Gastrocnemius medialis (tissue), 4 donors: ENCODE results near the gene OR6K3. TPM values are rescaled to one million over a fixed set of nuclear protein-coding genes. Genes with fewer than 3 reads are reported as not detected.
"Not testable (repeated sequence)": the region's sequence is repeated elsewhere in the genome, so short reads cannot be mapped to it uniquely, and the experiment has no call there.

Experiments used
- ATAC-seq, 2 donors: fragments of 150-250 bp; one replicate each; pipeline ENCODE4 v1.9.1; 2016
- DNase-seq, 2 donors: peaks; one replicate each; pipeline ENCODE4 v3.0.0-alpha.2; 2019
- H3K27ac ChIP-seq, 4 donors: fragments of 200-600 bp; sonication (generic); 1 replicate in 1 of 4; 2 replicates in 3 of 4; pipeline ENCODE4 v1.5.1; 2016 to 2018; ENCODE audit warnings: mild to moderate bottlenecking in 2 of 4, moderate library complexity in 1 of 4
- H3K27me3 ChIP-seq, 3 donors: fragments of 200-600 bp; sonication (generic) in 2 of 3; 1 replicate in 1 of 3; 2 replicates in 2 of 3; pipeline versions ENCODE4 v1.5.1 to v1.6.0; 2016 to 2019; ENCODE audit warnings: mild to moderate bottlenecking in 1 of 3, moderate library complexity in 1 of 3
- H3K36me3 ChIP-seq, 2 donors: fragments of 200-600 bp; sonication (generic) in 1 of 2; one replicate each; pipeline ENCODE4 v1.5.1; 2017 to 2018
- H3K4me1 ChIP-seq, 2 donors: fragments of 200-600 bp; sonication (generic) in 1 of 2; one replicate each; pipeline ENCODE4 v1.5.1; 2016 to 2017; ENCODE audit warnings: mild to moderate bottlenecking in 2 of 2
- H3K4me3 ChIP-seq, 4 donors: fragments of 200-600 bp; sonication (generic) in 3 of 4; 1 replicate in 1 of 4; 2 replicates in 3 of 4; pipeline ENCODE4 v1.5.1; 2016 to 2019; ENCODE audit warnings: mild to moderate bottlenecking in 2 of 4
- H3K9me3 ChIP-seq, 3 donors: fragments of 200-600 bp; sonication (generic) in 2 of 3; 1 replicate in 1 of 3; 2 replicates in 2 of 3; pipeline ENCODE4 v1.5.1; 2016 to 2019
- POLR2A ChIP-seq, 2 donors: fragments of 450-650 bp; IDR thresholded peaks; one replicate each; pipeline ENCODE4 v1.6.1; 2017; ENCODE audit warnings: antibody characterized with exemption in 2 of 2, mild to moderate bottlenecking in 2 of 2, moderate library complexity in 2 of 2
- in situ Hi-C, 4 donors: fragments of 200-750 bp; cut with MboI; loops; one replicate each; pipeline versions ENCODE4 v1.15.0 to v1.8.0; 2017; ENCODE audit warnings: low sequenced_read_pairs in 4 of 4
- intact Hi-C: fragments of 100-400 bp; cut with DNase I; formaldehyde crosslinking; loops from one replicate; pipeline ENCODE4 v1.15.1; 2023; ENCODE audit warnings: low total_unique reads
- total RNA-seq, 4 donors: library from RNA; depleted of rRNA; stranded (reverse); fragments of >200 nt; gene quantifications; one replicate each; pipeline versions ENCODE4 v1.1.0 to v1.2.3, GENCODE V29; 2016
- TF ChIP-seq, protein P1 (sequence below), 5 experiments: fragments of 450-650 bp in 3 of 5; fragments of 200-600 bp in 2 of 5; sonication (generic) in 2 of 5; IDR thresholded peaks in 4 of 5; conservative IDR thresholded peaks in 1 of 5; 1 replicate in 4 of 5; 2 replicates in 1 of 5; pipeline ENCODE4 v1.5.1; 2016 to 2019; ENCODE audit warnings: antibody characterized with exemption in 5 of 5, mild to moderate bottlenecking in 3 of 5, moderate library complexity in 3 of 5

OR6K3 gene
- total RNA-seq, 4 donors from 2014 or later: not detected

DNA sequence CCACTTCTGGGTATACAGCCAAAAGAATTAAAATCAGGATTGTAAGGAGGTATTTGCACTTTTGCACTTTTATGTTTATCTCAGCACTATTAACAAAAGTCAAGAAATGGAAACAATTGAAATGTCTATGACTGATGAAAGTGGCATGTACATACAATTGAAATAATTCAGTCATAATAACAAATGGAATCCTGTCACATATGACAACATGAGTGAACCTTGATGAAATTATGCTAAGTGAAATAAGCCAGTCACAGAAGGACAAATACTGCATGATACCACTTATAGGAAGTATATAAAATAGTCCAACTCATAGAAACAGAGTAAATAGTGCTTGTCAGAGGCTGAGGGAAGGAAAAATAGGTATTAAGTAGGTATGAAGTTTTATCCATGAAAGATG lies 30.6 kb downstream of the OR6K3 start:
- ATAC-seq (no peak), DNase-seq (no peak)
- Histone ChIP-seq H3K36me3 (no peaks in the 10 kb centered on the region), H3K9me3 (no peaks in the 10 kb centered on the region), H3K4me1 (no peaks in the 10 kb centered on the region), H3K27ac (no peak overlapping the region), H3K27me3 (no peaks in the 10 kb centered on the region), H3K4me3 (no peak overlapping the region)
- intact Hi-C loops (no loop called here), in situ Hi-C loops (no loop called here)
- TF ChIP-seq, protein P1, sequence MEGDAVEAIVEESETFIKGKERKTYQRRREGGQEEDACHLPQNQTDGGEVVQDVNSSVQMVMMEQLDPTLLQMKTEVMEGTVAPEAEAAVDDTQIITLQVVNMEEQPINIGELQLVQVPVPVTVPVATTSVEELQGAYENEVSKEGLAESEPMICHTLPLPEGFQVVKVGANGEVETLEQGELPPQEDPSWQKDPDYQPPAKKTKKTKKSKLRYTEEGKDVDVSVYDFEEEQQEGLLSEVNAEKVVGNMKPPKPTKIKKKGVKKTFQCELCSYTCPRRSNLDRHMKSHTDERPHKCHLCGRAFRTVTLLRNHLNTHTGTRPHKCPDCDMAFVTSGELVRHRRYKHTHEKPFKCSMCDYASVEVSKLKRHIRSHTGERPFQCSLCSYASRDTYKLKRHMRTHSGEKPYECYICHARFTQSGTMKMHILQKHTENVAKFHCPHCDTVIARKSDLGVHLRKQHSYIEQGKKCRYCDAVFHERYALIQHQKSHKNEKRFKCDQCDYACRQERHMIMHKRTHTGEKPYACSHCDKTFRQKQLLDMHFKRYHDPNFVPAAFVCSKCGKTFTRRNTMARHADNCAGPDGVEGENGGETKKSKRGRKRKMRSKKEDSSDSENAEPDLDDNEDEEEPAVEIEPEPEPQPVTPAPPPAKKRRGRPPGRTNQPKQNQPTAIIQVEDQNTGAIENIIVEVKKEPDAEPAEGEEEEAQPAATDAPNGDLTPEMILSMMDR (IDR thresholded peaks at IDR 0.05 in 4 of 5, conservative IDR thresholded peaks at IDR 0.05 in 1 of 5): no peak
- no peak for TF ChIP-seq POLR2A (IDR thresholded peaks at IDR 0.05)

DNA sequence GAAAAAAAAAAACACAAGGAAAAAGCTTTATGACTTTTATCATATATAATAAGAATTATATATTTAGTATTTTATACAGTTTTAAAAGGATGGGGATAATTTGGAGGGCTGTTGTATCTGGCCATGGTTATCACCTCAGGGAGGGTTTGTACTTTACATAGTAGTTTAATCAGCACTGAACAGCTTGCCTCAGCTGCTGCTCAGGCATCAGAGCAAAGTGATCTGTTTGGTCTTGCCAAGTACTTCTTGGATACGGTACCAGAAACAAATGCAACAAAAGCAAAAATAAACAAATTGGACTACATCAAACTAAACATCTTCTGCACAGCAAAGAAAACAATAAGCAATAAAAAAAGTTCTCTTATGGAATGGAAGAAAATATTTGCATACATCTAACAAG lies 31.4 kb downstream of the OR6K3 start:
- DNase-seq (no peak), ATAC-seq (no peak)
- no peaks in the 10 kb centered on the region for H3K36me3 ChIP-seq
- H3K4me3 ChIP-seq: no peak overlapping the region
- no peak overlapping the region for H3K27ac ChIP-seq
- in situ Hi-C loops: no loop called here
- intact Hi-C loops: no loop called here
- H3K4me1 ChIP-seq: no peaks in the 10 kb centered on the region
- H3K9me3 ChIP-seq: no peaks in the 10 kb centered on the region
- TF ChIP-seq POLR2A (IDR thresholded peaks at IDR 0.05): no peak
- TF ChIP-seq, protein P1 (IDR thresholded peaks at IDR 0.05 in 4 of 5, conservative IDR thresholded peaks at IDR 0.05 in 1 of 5): no peak
- no peaks in the 10 kb centered on the region for H3K27me3 ChIP-seq

GRCh38 chr1:158688343-158688742 lies 32.2 kb downstream of the OR6K3 start:
- H3K4me1 ChIP-seq, H3K4me3 ChIP-seq, H3K27ac ChIP-seq, H3K27me3 ChIP-seq, DNase-seq, in situ Hi-C loops, intact Hi-C loops, ATAC-seq, H3K36me3 ChIP-seq, H3K9me3 ChIP-seq: not testable (repeated sequence)

DNA sequence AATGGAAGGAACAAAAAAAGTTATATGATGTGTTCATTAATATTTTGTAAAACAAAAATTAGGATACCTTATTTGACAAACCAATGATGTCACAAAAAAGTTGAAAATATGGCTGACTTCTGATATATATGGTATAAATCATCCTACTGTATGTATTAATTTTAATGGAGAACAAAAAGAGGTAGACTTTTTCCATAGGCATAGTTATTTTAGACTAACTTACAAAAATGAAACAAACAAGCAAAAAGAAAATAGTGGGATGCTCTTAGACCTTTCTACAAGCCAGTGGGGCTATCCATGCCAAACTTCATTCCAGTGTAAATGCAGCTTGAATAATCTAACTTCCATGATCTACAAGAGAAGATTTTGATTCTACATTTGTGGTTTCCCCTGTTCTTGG lies 33.5 kb downstream of the OR6K3 start:
- intact Hi-C loops: no loop called here
- TF ChIP-seq POLR2A (IDR thresholded peaks at IDR 0.05): no peak
- TF ChIP-seq, protein P1 (IDR thresholded peaks at IDR 0.05 in 4 of 5, conservative IDR thresholded peaks at IDR 0.05 in 1 of 5): no peak
- DNase-seq (no peak), ATAC-seq (no peak)
- in situ Hi-C loops: no loop called here
- Histone ChIP-seq H3K27ac (no peak overlapping the region), H3K36me3 (no peaks in the 10 kb centered on the region), H3K9me3 (no peaks in the 10 kb centered on the region), H3K27me3 (no peaks in the 10 kb centered on the region), H3K4me1 (no peaks in the 10 kb centered on the region), H3K4me3 (no peak overlapping the region)

GRCh38 chr1:158686111-158687009 lies 34.2 kb downstream of the OR6K3 start, which contains the start of gene SPTA1:
TSS of gene SPTA1 (minus strand) at chr1:158686715. CDS start at chr1:158686517, 198 bp downstream.
- DNase-seq (no peak), ATAC-seq (no peak)
- Histone ChIP-seq H3K36me3 (no peaks in the 10 kb centered on the region), H3K27ac (no peak within 1 kb of the TSS), H3K9me3 (no peaks in the 10 kb centered on the region), H3K4me3 (no peak within 1 kb of the TSS), H3K4me1 (no peaks in the 10 kb centered on the region), H3K27me3 (no peaks in the 10 kb centered on the region)
- intact Hi-C loops (no loop called here), in situ Hi-C loops (no loop called here)
- TF ChIP-seq POLR2A (IDR thresholded peaks at IDR 0.05): no peak
- TF ChIP-seq, protein P1 (IDR thresholded peaks at IDR 0.05 in 4 of 5, conservative IDR thresholded peaks at IDR 0.05 in 1 of 5): no peak
